Uterus (tissue), 2 donors: ENCODE results near the gene UBE2U.

ENCODE experiments used
- POLR2A ChIP-seq, 2 donors: fragments of 450-650 bp; IDR thresholded peaks; one replicate each; pipeline ENCODE4 v1.6.1; 2016; ENCODE audit warnings: antibody characterized with exemption in 2 of 2, mild to moderate bottlenecking in 1 of 2, moderate library complexity in 1 of 2
- TF ChIP-seq, protein P1 (sequence below), 4 experiments: fragments of 200-600 bp in 2 of 4; fragments of 450-650 bp in 2 of 4; sonication (generic) in 2 of 4; IDR thresholded peaks; one replicate each; pipeline ENCODE4 v1.5.1; 2016 to 2019; ENCODE audit warnings: antibody characterized with exemption in 4 of 4, mild to moderate bottlenecking in 2 of 4, moderate library complexity in 1 of 4

- TF ChIP-seq, protein P1, sequence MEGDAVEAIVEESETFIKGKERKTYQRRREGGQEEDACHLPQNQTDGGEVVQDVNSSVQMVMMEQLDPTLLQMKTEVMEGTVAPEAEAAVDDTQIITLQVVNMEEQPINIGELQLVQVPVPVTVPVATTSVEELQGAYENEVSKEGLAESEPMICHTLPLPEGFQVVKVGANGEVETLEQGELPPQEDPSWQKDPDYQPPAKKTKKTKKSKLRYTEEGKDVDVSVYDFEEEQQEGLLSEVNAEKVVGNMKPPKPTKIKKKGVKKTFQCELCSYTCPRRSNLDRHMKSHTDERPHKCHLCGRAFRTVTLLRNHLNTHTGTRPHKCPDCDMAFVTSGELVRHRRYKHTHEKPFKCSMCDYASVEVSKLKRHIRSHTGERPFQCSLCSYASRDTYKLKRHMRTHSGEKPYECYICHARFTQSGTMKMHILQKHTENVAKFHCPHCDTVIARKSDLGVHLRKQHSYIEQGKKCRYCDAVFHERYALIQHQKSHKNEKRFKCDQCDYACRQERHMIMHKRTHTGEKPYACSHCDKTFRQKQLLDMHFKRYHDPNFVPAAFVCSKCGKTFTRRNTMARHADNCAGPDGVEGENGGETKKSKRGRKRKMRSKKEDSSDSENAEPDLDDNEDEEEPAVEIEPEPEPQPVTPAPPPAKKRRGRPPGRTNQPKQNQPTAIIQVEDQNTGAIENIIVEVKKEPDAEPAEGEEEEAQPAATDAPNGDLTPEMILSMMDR (IDR thresholded peaks at IDR 0.05): no peak
- TF ChIP-seq POLR2A (IDR thresholded peaks at IDR 0.05): no peak
Measured at GRCh38 chr1:64291931-64292330, 88.5 kb downstream of the UBE2U start.
